Measurements from ENCODE around the gene TMPRSS9. TPM values are rescaled to one million over a fixed set of nuclear protein-coding genes. Genes with fewer than 3 reads are reported as not detected.

Gene TMPRSS9
- total RNA-seq, 1 donor from 2014 or later = not detected

DNA sequence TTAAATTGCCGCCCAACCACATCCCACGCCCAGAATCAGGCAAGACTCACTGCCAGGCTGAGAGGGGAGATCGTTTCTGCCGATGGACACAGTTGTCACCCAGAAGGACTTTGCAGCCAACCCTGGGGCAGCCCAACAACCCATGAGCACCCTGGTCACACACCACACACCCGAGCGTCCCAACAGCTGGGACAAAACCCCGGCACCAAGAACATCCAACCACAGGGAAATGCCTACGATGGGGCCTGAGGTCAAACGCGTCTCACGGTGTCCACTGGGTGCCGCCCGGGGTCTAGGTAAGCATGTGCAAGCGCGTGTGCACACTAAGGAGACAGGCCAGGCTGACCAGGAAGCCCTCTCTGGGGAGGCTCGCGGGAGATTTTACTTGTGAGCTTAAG, 83.7 kb downstream of the TMPRSS9 start:
- Mint-ChIP-seq H3K36me3 (ENCODE audit: low read depth, unreplicated experiment) (peaks cover 9% of the 10 kb centered on the region), H3K27me3 (ENCODE audit: unreplicated experiment) (peaks cover 3% of the 10 kb centered on the region), H3K4me3 (ENCODE audit: unreplicated experiment) (peak overlapping the region; percentile 77), H3K4me1 (ENCODE audit: unreplicated experiment) (no peaks in the 10 kb centered on the region), H3K27ac (ENCODE audit: unreplicated experiment) (peak overlapping the region; percentile 71), H3K9me3 (ENCODE audit: unreplicated experiment) (no peaks in the 10 kb centered on the region)
- DNase-seq (ENCODE audit: low spot score) = no peak
- TF ChIP-seq, protein P1, sequence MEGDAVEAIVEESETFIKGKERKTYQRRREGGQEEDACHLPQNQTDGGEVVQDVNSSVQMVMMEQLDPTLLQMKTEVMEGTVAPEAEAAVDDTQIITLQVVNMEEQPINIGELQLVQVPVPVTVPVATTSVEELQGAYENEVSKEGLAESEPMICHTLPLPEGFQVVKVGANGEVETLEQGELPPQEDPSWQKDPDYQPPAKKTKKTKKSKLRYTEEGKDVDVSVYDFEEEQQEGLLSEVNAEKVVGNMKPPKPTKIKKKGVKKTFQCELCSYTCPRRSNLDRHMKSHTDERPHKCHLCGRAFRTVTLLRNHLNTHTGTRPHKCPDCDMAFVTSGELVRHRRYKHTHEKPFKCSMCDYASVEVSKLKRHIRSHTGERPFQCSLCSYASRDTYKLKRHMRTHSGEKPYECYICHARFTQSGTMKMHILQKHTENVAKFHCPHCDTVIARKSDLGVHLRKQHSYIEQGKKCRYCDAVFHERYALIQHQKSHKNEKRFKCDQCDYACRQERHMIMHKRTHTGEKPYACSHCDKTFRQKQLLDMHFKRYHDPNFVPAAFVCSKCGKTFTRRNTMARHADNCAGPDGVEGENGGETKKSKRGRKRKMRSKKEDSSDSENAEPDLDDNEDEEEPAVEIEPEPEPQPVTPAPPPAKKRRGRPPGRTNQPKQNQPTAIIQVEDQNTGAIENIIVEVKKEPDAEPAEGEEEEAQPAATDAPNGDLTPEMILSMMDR (IDR thresholded peaks at IDR 0.05; ENCODE audit: unreplicated experiment) = no peak

DNA sequence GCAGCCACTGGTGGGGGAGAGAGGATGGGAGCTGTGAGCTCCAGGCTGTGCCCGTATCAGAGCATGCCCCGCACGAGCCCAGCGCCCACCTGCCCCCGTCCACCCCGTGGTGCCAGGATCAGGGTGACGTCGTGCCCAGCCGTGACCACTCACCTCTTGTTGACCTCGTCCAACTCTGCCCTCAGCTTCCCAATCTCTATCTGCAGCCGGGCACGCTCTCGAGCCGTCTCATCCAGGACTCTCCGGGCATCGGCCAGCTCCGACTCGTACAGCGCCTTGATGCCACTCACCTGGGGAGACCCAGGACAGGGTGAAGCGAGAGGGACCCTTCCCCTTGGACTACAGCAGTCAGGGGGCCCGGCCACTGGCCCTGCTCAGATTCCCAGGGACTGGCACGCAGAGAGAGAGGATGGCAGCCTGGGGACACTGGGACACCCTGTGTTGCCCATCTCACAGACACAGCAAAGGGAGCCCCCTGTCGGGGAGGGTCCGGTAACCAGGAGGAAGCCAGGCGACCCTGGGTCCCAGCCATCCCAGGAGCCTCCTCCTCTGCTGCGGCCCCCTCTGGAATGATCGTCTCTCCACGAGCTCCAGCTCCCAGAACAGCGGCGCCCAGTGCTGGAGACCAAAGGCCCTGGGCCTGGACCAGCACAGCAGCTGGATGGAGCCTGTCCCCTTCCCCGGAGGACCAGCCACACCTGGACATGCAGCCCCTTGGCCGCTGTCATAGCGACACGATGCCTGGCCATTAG, 84.4 kb downstream of the TMPRSS9 start:
- no peak for DNase-seq (ENCODE audit: low spot score)
- peaks cover 9% of the 10 kb centered on the region for H3K36me3 Mint-ChIP-seq (ENCODE audit: low read depth, unreplicated experiment)
- no peak overlapping the region for H3K4me3 Mint-ChIP-seq (ENCODE audit: unreplicated experiment)
- no peaks in the 10 kb centered on the region for H3K9me3 Mint-ChIP-seq (ENCODE audit: unreplicated experiment)
- TF ChIP-seq, protein P1 (IDR thresholded peaks at IDR 0.05; ENCODE audit: unreplicated experiment) = no peak
- peaks cover 3% of the 10 kb centered on the region for H3K27me3 Mint-ChIP-seq (ENCODE audit: unreplicated experiment)
- no peaks in the 10 kb centered on the region for H3K4me1 Mint-ChIP-seq (ENCODE audit: unreplicated experiment)
- no peak overlapping the region for H3K27ac Mint-ChIP-seq (ENCODE audit: unreplicated experiment)

DNA sequence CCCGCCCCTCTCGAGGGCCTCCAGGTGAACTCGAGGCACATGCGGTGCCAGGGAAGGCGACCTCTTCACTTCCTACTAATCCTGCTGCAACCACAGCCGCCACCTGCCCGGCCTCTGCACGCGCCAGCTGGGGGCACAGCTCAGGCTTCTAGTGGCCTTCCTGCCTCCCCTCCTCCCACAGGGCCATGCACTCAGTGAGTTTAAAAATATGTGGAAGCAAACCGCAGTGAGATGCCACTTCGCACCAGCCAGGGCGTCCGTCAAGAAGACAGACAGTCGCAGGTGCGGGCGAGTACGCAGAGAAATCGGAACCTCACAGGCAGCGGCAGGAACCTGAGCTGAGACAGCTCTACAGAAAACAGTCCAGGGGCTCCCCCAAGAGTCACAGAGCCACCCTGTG, 86.3 kb downstream of the TMPRSS9 start:
- H3K27ac Mint-ChIP-seq (ENCODE audit: unreplicated experiment) = no peak overlapping the region
- no peaks in the 10 kb centered on the region for H3K4me1 Mint-ChIP-seq (ENCODE audit: unreplicated experiment)
- peaks cover 3% of the 10 kb centered on the region for H3K27me3 Mint-ChIP-seq (ENCODE audit: unreplicated experiment)
- H3K36me3 Mint-ChIP-seq (ENCODE audit: low read depth, unreplicated experiment) = peaks cover 4% of the 10 kb centered on the region
- TF ChIP-seq, protein P1 (IDR thresholded peaks at IDR 0.05; ENCODE audit: unreplicated experiment) = no peak
- DNase-seq (ENCODE audit: low spot score) = no peak
- H3K4me3 Mint-ChIP-seq (ENCODE audit: unreplicated experiment) = no peak overlapping the region
- no peaks in the 10 kb centered on the region for H3K9me3 Mint-ChIP-seq (ENCODE audit: unreplicated experiment)

DNA sequence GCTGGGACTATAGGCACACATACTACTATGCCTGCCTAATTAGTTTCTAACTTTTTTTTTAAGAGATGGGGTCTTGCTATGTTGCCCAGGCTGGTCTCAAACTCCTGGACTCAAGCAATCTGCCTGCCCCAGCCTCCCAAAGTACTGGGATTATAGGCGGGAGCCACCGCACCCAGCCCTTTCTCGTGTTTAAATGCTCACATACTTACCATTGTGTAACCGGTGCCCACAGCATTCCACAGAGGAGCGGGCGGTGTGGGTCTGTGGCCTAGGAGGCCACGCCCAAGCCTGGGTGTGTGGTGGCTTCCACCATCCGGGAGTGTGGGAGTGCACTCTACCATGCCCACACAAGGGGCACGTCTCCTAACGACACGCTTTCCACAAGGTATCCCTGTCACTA, 89.0 kb downstream of the TMPRSS9 start:
- Mint-ChIP-seq H3K4me1 (ENCODE audit: unreplicated experiment) (no peaks in the 10 kb centered on the region), H3K27me3 (ENCODE audit: unreplicated experiment) (peaks cover 4% of the 10 kb centered on the region), H3K27ac (ENCODE audit: unreplicated experiment) (no peak overlapping the region), H3K36me3 (ENCODE audit: low read depth, unreplicated experiment) (no peaks in the 10 kb centered on the region), H3K9me3 (ENCODE audit: unreplicated experiment) (no peaks in the 10 kb centered on the region), H3K4me3 (ENCODE audit: unreplicated experiment) (no peak overlapping the region)
- no peak for DNase-seq (ENCODE audit: low spot score)
- TF ChIP-seq, protein P1 (IDR thresholded peaks at IDR 0.05; ENCODE audit: unreplicated experiment) = no peak

DNA sequence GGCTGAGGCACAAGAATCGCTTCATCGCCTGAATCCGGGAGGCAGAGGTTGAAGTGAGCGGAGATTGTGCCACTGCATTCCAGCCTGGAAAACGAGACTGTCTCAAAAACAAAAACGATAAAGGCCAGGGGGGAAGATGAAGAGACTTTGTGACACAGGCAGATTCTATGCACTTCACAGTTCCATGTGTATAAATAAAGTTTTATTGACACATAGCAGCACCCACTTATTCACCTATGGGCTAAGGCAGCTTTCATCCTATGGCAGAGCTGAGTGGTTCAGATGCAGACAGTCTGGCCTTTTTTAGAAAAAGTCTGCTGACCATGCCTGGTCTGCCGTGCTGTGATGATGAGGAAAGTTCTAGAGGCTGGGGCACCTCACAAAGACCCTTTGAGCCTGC, 91.1 kb downstream of the TMPRSS9 start:
- Mint-ChIP-seq H3K27me3 (ENCODE audit: unreplicated experiment) (peaks cover 6% of the 10 kb centered on the region), H3K4me1 (ENCODE audit: unreplicated experiment) (no peaks in the 10 kb centered on the region), H3K36me3 (ENCODE audit: low read depth, unreplicated experiment) (no peaks in the 10 kb centered on the region), H3K9me3 (ENCODE audit: unreplicated experiment) (no peaks in the 10 kb centered on the region), H3K4me3 (ENCODE audit: unreplicated experiment) (no peak overlapping the region), H3K27ac (ENCODE audit: unreplicated experiment) (no peak overlapping the region)
- DNase-seq (ENCODE audit: low spot score) = no peak
- TF ChIP-seq, protein P1 (IDR thresholded peaks at IDR 0.05; ENCODE audit: unreplicated experiment) = no peak

Measured in endothelial cell (in vitro differentiated cells).